ENCODE measurements around the gene NUMA1.

DNA sequence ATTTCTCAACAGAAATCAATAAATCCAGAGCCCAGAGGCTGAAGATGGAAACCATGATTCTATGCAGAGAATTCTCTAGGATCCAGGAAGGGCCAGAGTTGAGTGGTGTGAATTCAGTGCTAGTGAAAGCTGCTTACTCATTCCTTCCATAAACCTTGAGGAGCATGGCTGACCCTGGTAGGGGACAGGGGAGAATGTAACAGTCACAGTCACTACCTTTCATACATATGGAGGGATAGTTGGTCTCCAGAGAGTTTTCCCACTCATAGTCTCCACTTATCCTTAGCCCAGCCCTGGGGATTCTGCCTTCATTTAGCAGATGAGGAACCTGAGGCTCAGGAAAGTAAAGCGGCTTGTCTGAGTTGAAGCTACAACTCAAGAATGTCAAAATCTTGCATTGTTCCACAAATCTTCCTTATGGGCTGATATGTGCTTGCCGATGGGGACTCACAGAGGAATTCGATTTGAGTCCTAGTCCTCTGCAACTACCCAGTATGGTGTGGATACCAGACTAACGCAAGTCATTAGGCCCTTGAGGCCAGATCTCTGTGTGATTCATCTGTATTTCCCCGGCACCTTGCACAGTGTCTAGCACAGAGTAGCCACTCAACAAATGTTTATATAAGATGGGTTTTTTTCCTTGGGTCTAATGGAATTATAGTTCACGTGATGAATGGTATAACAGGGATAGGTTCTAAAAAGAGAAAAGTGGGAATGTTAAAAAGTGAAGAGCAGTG is 35.8 kb upstream of the NUMA1 start:
- TF ChIP-seq, protein P1, sequence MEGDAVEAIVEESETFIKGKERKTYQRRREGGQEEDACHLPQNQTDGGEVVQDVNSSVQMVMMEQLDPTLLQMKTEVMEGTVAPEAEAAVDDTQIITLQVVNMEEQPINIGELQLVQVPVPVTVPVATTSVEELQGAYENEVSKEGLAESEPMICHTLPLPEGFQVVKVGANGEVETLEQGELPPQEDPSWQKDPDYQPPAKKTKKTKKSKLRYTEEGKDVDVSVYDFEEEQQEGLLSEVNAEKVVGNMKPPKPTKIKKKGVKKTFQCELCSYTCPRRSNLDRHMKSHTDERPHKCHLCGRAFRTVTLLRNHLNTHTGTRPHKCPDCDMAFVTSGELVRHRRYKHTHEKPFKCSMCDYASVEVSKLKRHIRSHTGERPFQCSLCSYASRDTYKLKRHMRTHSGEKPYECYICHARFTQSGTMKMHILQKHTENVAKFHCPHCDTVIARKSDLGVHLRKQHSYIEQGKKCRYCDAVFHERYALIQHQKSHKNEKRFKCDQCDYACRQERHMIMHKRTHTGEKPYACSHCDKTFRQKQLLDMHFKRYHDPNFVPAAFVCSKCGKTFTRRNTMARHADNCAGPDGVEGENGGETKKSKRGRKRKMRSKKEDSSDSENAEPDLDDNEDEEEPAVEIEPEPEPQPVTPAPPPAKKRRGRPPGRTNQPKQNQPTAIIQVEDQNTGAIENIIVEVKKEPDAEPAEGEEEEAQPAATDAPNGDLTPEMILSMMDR (IDR thresholded peaks at IDR 0.05): no peak
- TF ChIP-seq POLR2A (IDR thresholded peaks at IDR 0.05) (no peak), EP300 (IDR thresholded peaks at IDR 0.05) (no peak)

All from tibial nerve (tissue), 4 donors.